Liver (tissue), 9 donors: ENCODE data around the gene BEAN1. TPM values are rescaled to one million over a fixed set of nuclear protein-coding genes. Genes with fewer than 3 reads are reported as not detected.

Experiments
- DNase-seq: peaks from one replicate; pipeline ENCODE4 v3.0.0-alpha.2; 2017; ENCODE audit warnings: low spot score
- H3K27ac ChIP-seq, 2 donors: one replicate each; pipeline ENCODE4 v1.7.0; 2013; ENCODE audit warnings: inconsistent platforms in 2 of 2, low read length in 2 of 2, control low read depth in 1 of 2, low read depth in 1 of 2, mild to moderate bottlenecking in 1 of 2
- H3K27me3 ChIP-seq, 4 donors: one replicate each; pipeline versions ENCODE4 v1.6.1 to v1.7.0; 2013; ENCODE audit warnings: low read length in 3 of 4, inconsistent platforms in 1 of 4, mild to moderate bottlenecking in 1 of 4, moderate library complexity in 1 of 4; ENCODE audit not compliant: control insufficient read depth in 4 of 4, insufficient read depth in 4 of 4
- H3K36me3 ChIP-seq, 4 donors: one replicate each; pipeline versions ENCODE4 v1.6.1 to v1.7.0; 2013; ENCODE audit warnings: low read length in 3 of 4, mild to moderate bottlenecking in 3 of 4, low read depth in 1 of 4, moderate library complexity in 1 of 4; ENCODE audit not compliant: control insufficient read depth in 4 of 4, insufficient read depth in 3 of 4
- H3K4me1 ChIP-seq, 4 donors: one replicate each; pipeline versions ENCODE4 v1.6.1 to v1.7.0; 2013; ENCODE audit warnings: low read length in 3 of 4, mild to moderate bottlenecking in 3 of 4, moderate library complexity in 1 of 4; ENCODE audit not compliant: control insufficient read depth in 4 of 4, insufficient read depth in 4 of 4
- H3K4me3 ChIP-seq, 3 donors: one replicate each; pipeline versions ENCODE4 v1.6.1 to v1.7.0; 2013; ENCODE audit warnings: low read length in 3 of 3, control low read depth in 1 of 3, low read depth in 1 of 3, mild to moderate bottlenecking in 1 of 3
- H3K9ac ChIP-seq, 2 donors: one replicate each; pipeline ENCODE4 v1.7.0; 2013; ENCODE audit warnings: low read length in 2 of 2, mild to moderate bottlenecking in 2 of 2, moderate library complexity in 2 of 2, control low read depth in 1 of 2, low read depth in 1 of 2
- H3K9me3 ChIP-seq, 4 donors: one replicate each; pipeline versions ENCODE4 v1.6.1 to v1.7.0; 2013; ENCODE audit warnings: low read length in 3 of 4; ENCODE audit not compliant: control insufficient read depth in 4 of 4
- EGR1 ChIP-seq, 2 donors: IDR thresholded peaks; 2 replicates each; pipeline ENCODE4 v1.6.1; 2016 to 2018; ENCODE audit warnings: antibody characterized with exemption in 2 of 2, low read depth in 2 of 2
- FOXA1 ChIP-seq: IDR thresholded peaks from 2 replicates; pipeline ENCODE4 v1.6.1; 2016; ENCODE audit warnings: antibody characterized with exemption
- FOXA2 ChIP-seq: IDR thresholded peaks from 2 replicates; pipeline ENCODE4 v1.6.1; 2016; ENCODE audit warnings: antibody characterized with exemption
- GABPA ChIP-seq, 2 donors: IDR thresholded peaks in 1 of 2; conservative IDR thresholded peaks in 1 of 2; 2 replicates each; pipeline ENCODE4 v1.6.1; 2016; ENCODE audit warnings: antibody characterized with exemption in 2 of 2, mild to moderate bottlenecking in 1 of 2, moderate library complexity in 1 of 2
- HNF4A ChIP-seq, 2 donors: conservative IDR thresholded peaks; 2 replicates each; pipeline ENCODE4 v1.6.1; 2016; ENCODE audit warnings: antibody characterized with exemption in 2 of 2, mild to moderate bottlenecking in 2 of 2
- HNF4G ChIP-seq: IDR thresholded peaks from 2 replicates; pipeline ENCODE4 v1.6.1; 2016; ENCODE audit warnings: antibody characterized with exemption
- JUND ChIP-seq, 2 donors: IDR thresholded peaks; 2 replicates each; pipeline ENCODE4 v1.6.1; 2016; ENCODE audit warnings: antibody characterized with exemption in 2 of 2
- NR2F2 ChIP-seq: IDR thresholded peaks from 2 replicates; pipeline ENCODE4 v1.6.1; 2016; ENCODE audit warnings: antibody characterized with exemption
- RAD21 ChIP-seq, 2 donors: IDR thresholded peaks; 2 replicates each; pipeline ENCODE4 v1.6.1; 2016; ENCODE audit warnings: antibody characterized with exemption in 2 of 2, mild to moderate bottlenecking in 2 of 2
- RXRA ChIP-seq, 2 donors: IDR thresholded peaks; 2 replicates each; pipeline ENCODE4 v1.6.1; 2017 to 2018; ENCODE audit warnings: antibody characterized with exemption in 2 of 2, mild to moderate bottlenecking in 1 of 2
- SP1 ChIP-seq: IDR thresholded peaks from 2 replicates; pipeline ENCODE4 v1.6.1; 2018; ENCODE audit warnings: antibody characterized with exemption, mild to moderate bottlenecking
- TAF1 ChIP-seq: conservative IDR thresholded peaks from 2 replicates; pipeline ENCODE4 v1.6.1; 2016; ENCODE audit warnings: antibody characterized with exemption, mild to moderate bottlenecking
- YY1 ChIP-seq: IDR thresholded peaks from 2 replicates; pipeline ENCODE4 v1.6.1; 2016; ENCODE audit warnings: antibody characterized with exemption, mild to moderate bottlenecking
- whole genome bisulfite sequencing: extraction: QIAGEN DNeasy Blood & Tissue Kit; methylation state at CpG from one replicate; pipeline ENCODE4 v1.1.7; 2013; 5-methylcytosine and 5-hydroxymethylcytosine counted together
- polyA plus RNA-seq, 2 donors: library from polyadenylated mRNA; stranded (reverse) in 1 of 2; unstranded in 1 of 2; fragments of 200-250 nt in 1 of 2; fragments of >200 nt in 1 of 2; fragmentation: Nextera tagmentation in 1 of 2; extraction: Ambion mirVana in 1 of 2; gene quantifications; one replicate each; pipeline versions ENCODE4 v1.2.1 to v1.2.3, GENCODE V29; 2013 to 2015
- total RNA-seq, 2 donors: library from RNA; depleted of rRNA; stranded (reverse); fragments of >200 nt; gene quantifications; one replicate each; pipeline ENCODE4 v1.2.3, GENCODE V29; 2014
- TF ChIP-seq, protein P1 (sequence below): IDR thresholded peaks from 2 replicates; pipeline ENCODE4 v1.6.1; 2016; ENCODE audit warnings: antibody characterized with exemption
- TF ChIP-seq, protein P2 (sequence below): IDR thresholded peaks from 2 replicates; pipeline ENCODE4 v1.6.1; 2016; ENCODE audit warnings: antibody characterized with exemption, mild to moderate bottlenecking
- TF ChIP-seq, protein P3 (sequence below): IDR thresholded peaks from 2 replicates; pipeline ENCODE4 v1.6.1; 2016; ENCODE audit warnings: antibody characterized with exemption
- TF ChIP-seq, protein P4 (sequence below): fragments of 150-350 bp; IDR thresholded peaks from 2 replicates; pipeline ENCODE4 v1.5.1; 2017; ENCODE audit warnings: improper control_type of control experiment, low read depth, low read length; ENCODE audit not compliant: missing input control
- donor health status: healthy.
- donor health status: healthy.
- donor health status: healthy.
- donor health status: healthy.
- donor health status: healthy.

Gene BEAN1
- total and polyA plus RNA-seq, 4 donors = 0.22 to 0.99 (median 0.25) TPM; not detected in 1

DNA sequence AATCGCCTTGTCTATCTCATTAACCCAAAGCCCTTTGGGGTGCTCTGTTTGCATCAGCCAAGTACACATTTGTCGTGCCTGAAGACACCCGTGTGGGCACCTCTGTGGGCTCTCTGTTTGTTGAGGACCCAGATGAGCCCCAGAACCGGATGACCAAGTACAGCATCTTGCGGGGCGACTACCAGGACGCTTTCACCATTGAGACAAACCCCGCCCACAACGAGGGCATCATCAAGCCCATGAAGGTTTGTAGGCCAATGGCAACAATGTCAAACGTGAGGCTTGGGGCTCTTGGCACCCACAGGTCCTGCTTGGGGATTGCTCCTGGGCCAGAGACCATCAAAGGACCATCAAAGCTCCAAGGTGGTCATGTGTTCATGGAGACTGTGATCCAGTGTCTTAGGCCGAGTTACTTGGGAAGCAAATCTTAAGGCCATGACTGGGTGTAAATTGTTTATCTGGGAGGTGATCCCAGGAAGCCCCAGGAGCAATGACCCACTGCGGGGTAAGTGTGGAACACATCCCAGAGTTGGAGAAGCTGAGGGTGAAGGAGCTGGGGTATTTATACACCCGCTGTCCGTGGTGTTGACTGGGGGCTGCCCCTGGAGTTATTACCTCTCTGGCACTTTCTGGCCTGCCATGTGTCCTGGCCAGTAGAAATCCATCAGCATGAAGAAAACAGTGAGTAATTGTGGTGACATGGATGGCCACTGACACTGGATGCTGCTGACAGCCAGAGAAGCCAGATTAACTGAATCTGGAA lies 36.6 kb upstream of the BEAN1 start:
- no peak for TF ChIP-seq EGR1 (IDR thresholded peaks at IDR 0.05; ENCODE audit: low read depth in 2 of 2)
- no peak for TF ChIP-seq FOXA2
- TF ChIP-seq YY1 = no peak
- no peak for TF ChIP-seq RXRA (IDR thresholded peaks at IDR 0.05)
- no peak for TF ChIP-seq GABPA (IDR thresholded peaks at IDR 0.05 in 1 of 2, conservative IDR thresholded peaks at IDR 0.05 in 1 of 2)
- TF ChIP-seq, protein P1, sequence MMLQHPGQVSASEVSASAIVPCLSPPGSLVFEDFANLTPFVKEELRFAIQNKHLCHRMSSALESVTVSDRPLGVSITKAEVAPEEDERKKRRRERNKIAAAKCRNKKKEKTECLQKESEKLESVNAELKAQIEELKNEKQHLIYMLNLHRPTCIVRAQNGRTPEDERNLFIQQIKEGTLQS = no peak
- no peak for TF ChIP-seq HNF4G
- no peak for TF ChIP-seq TAF1
- TF ChIP-seq NR2F2 = no peak
- TF ChIP-seq FOXA1 = no peak
- TF ChIP-seq, protein P2, sequence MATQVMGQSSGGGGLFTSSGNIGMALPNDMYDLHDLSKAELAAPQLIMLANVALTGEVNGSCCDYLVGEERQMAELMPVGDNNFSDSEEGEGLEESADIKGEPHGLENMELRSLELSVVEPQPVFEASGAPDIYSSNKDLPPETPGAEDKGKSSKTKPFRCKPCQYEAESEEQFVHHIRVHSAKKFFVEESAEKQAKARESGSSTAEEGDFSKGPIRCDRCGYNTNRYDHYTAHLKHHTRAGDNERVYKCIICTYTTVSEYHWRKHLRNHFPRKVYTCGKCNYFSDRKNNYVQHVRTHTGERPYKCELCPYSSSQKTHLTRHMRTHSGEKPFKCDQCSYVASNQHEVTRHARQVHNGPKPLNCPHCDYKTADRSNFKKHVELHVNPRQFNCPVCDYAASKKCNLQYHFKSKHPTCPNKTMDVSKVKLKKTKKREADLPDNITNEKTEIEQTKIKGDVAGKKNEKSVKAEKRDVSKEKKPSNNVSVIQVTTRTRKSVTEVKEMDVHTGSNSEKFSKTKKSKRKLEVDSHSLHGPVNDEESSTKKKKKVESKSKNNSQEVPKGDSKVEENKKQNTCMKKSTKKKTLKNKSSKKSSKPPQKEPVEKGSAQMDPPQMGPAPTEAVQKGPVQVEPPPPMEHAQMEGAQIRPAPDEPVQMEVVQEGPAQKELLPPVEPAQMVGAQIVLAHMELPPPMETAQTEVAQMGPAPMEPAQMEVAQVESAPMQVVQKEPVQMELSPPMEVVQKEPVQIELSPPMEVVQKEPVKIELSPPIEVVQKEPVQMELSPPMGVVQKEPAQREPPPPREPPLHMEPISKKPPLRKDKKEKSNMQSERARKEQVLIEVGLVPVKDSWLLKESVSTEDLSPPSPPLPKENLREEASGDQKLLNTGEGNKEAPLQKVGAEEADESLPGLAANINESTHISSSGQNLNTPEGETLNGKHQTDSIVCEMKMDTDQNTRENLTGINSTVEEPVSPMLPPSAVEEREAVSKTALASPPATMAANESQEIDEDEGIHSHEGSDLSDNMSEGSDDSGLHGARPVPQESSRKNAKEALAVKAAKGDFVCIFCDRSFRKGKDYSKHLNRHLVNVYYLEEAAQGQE = no peak
- no peak for TF ChIP-seq JUND (IDR thresholded peaks at IDR 0.05)
- TF ChIP-seq, protein P3, sequence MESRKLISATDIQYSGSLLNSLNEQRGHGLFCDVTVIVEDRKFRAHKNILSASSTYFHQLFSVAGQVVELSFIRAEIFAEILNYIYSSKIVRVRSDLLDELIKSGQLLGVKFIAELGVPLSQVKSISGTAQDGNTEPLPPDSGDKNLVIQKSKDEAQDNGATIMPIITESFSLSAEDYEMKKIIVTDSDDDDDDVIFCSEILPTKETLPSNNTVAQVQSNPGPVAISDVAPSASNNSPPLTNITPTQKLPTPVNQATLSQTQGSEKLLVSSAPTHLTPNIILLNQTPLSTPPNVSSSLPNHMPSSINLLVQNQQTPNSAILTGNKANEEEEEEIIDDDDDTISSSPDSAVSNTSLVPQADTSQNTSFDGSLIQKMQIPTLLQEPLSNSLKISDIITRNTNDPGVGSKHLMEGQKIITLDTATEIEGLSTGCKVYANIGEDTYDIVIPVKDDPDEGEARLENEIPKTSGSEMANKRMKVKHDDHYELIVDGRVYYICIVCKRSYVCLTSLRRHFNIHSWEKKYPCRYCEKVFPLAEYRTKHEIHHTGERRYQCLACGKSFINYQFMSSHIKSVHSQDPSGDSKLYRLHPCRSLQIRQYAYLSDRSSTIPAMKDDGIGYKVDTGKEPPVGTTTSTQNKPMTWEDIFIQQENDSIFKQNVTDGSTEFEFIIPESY = no peak
- no peak for TF ChIP-seq HNF4A (conservative IDR thresholded peaks at IDR 0.05)
- TF ChIP-seq, protein P4, sequence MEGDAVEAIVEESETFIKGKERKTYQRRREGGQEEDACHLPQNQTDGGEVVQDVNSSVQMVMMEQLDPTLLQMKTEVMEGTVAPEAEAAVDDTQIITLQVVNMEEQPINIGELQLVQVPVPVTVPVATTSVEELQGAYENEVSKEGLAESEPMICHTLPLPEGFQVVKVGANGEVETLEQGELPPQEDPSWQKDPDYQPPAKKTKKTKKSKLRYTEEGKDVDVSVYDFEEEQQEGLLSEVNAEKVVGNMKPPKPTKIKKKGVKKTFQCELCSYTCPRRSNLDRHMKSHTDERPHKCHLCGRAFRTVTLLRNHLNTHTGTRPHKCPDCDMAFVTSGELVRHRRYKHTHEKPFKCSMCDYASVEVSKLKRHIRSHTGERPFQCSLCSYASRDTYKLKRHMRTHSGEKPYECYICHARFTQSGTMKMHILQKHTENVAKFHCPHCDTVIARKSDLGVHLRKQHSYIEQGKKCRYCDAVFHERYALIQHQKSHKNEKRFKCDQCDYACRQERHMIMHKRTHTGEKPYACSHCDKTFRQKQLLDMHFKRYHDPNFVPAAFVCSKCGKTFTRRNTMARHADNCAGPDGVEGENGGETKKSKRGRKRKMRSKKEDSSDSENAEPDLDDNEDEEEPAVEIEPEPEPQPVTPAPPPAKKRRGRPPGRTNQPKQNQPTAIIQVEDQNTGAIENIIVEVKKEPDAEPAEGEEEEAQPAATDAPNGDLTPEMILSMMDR = no peak
- TF ChIP-seq RAD21 (IDR thresholded peaks at IDR 0.05) = no peak
- TF ChIP-seq SP1 = no peak
- no peak for DNase-seq
- Histone ChIP-seq H3K27me3 (no peaks in the 10 kb centered on the region), H3K36me3 (peaks cover 0 to 3% (median 0%) of the 10 kb centered on the region in 4 donors), H3K4me3 (no peak overlapping the region), H3K4me1 (no peaks in the 10 kb centered on the region), H3K27ac (no peak overlapping the region), H3K9me3 (no peaks in the 10 kb centered on the region), H3K9ac (no peak overlapping the region)
- 88% methylated on average over 14 of the region's 14 CpGs for WGBS
